HepG2 (cell line): ENCODE data around the gene FIZ1. TPM values are rescaled to one million over a fixed set of nuclear protein-coding genes. Genes with fewer than 3 reads are reported as not detected.

Experiments
- ATAD3A ChIP-seq: sonication (generic); formaldehyde crosslinking; IDR thresholded peaks from 2 replicates; pipeline ENCODE4 v1.4.0; 2020; ENCODE audit warnings: missing genetic modification reagents
- BRD4 ChIP-seq: sonication (generic); formaldehyde crosslinking; IDR thresholded peaks from 2 replicates; pipeline ENCODE4 v1.4.0; 2020; ENCODE audit warnings: missing genetic modification reagents
- CCDC6 ChIP-seq: sonication (generic); formaldehyde crosslinking; IDR thresholded peaks from 2 replicates; pipeline ENCODE4 v1.8.1; 2022; ENCODE audit warnings: mild to moderate bottlenecking, missing genetic modification reagents, moderate library complexity
- CHCHD3 ChIP-seq: sonication (generic); formaldehyde crosslinking; IDR thresholded peaks from 2 replicates; pipeline ENCODE4 v1.8.0; 2022; ENCODE audit warnings: mild to moderate bottlenecking, missing genetic modification reagents, moderate library complexity
- DNMT3B ChIP-seq: conservative IDR thresholded peaks from 2 replicates; pipeline ENCODE4 v1.6.1; 2016; ENCODE audit warnings: missing biosample characterization, control low read depth
- EEA1 ChIP-seq: sonication (generic); formaldehyde crosslinking; IDR thresholded peaks from 2 replicates; pipeline ENCODE4 v1.5.1; 2020; ENCODE audit warnings: mild to moderate bottlenecking, missing genetic modification reagents, borderline replicate concordance
- HES4 ChIP-seq: sonication (generic); formaldehyde crosslinking; IDR thresholded peaks from 2 replicates; pipeline ENCODE4 v1.9.0; 2021; ENCODE audit warnings: mild to moderate bottlenecking, missing genetic modification reagents, borderline replicate concordance
- HOXA9 ChIP-seq: sonication (generic); formaldehyde crosslinking; IDR thresholded peaks from 2 replicates; pipeline ENCODE4 v1.8.1; 2022; ENCODE audit warnings: missing genetic modification reagents, mild to moderate bottlenecking, moderate library complexity, borderline replicate concordance
- KLF13 ChIP-seq: sonication (generic); formaldehyde crosslinking; IDR thresholded peaks from 2 replicates; pipeline ENCODE4 v1.4.0; 2020; ENCODE audit warnings: mild to moderate bottlenecking, missing genetic modification reagents
- MIXL1 ChIP-seq: IDR thresholded peaks from 2 replicates; pipeline ENCODE4 v1.6.1; 2016
- SAP130 ChIP-seq: IDR thresholded peaks from 2 replicates; pipeline ENCODE4 v1.6.1; 2016; ENCODE audit warnings: low read depth
- SRSF4 ChIP-seq: fragments of 200-400 bp; formaldehyde crosslinking; IDR thresholded peaks from one replicate; pipeline ENCODE4 v1.6.1; 2018; ENCODE audit warnings: mild to moderate bottlenecking, low read depth, low read length, moderate library complexity; ENCODE audit not compliant: poor library complexity, severe bottlenecking
- TCF12 ChIP-seq, 2 experiments: fragments of 450-650 bp in 1 of 2; sonication (generic) in 1 of 2; formaldehyde crosslinking in 1 of 2; IDR thresholded peaks; 2 replicates each; pipeline versions ENCODE4 v1.6.1 to v1.8.0; 2017 to 2022; ENCODE audit warnings: antibody characterized with exemption in 1 of 2, mild to moderate bottlenecking in 1 of 2, missing genetic modification reagents in 1 of 2, moderate library complexity in 1 of 2
- TEAD3 ChIP-seq: optimal IDR thresholded peaks from 2 replicates; pipeline ENCODE3; 2016; ENCODE audit warnings: borderline replicate concordance
- THAP11 ChIP-seq: IDR thresholded peaks from 2 replicates; pipeline ENCODE4 v1.6.1; 2016; ENCODE audit warnings: missing biosample characterization, missing genetic modification reagents
- WIZ ChIP-seq: sonication (generic); formaldehyde crosslinking; IDR thresholded peaks from 2 replicates; pipeline ENCODE4 v1.5.1; 2020; ENCODE audit warnings: mild to moderate bottlenecking, missing genetic modification reagents
- ZNF292 ChIP-seq: sonication (generic); formaldehyde crosslinking; IDR thresholded peaks from 2 replicates; pipeline ENCODE4 v1.8.1; 2022; ENCODE audit warnings: mild to moderate bottlenecking, low read depth, missing genetic modification reagents, borderline replicate concordance
- ZNF350 ChIP-seq: sonication (generic); formaldehyde crosslinking; IDR thresholded peaks from 2 replicates; pipeline ENCODE4 v1.4.0; 2020; ENCODE audit warnings: mild to moderate bottlenecking, low read depth, missing genetic modification reagents, borderline replicate concordance
- ZNF768 ChIP-seq: sonication (generic); formaldehyde crosslinking; IDR thresholded peaks from 2 replicates; pipeline ENCODE4 v1.4.0; 2020; ENCODE audit warnings: missing genetic modification reagents
- ZSCAN29 ChIP-seq: sonication (generic); formaldehyde crosslinking; conservative IDR thresholded peaks from 2 replicates; pipeline ENCODE4 v1.4.0; 2020; ENCODE audit warnings: mild to moderate bottlenecking, missing genetic modification reagents
- polyA plus RNA-seq, 8 experiments: library from polyadenylated mRNA; depleted of rRNA in 3 of 8; stranded (reverse) in 7 of 8; unstranded in 1 of 8; fragments of >200 nt; fragmentation: Illumina TruSeq in 4 of 8; extraction: Trizol in 4 of 8; gene quantifications; 2 replicates each; pipeline versions ENCODE4 v1.2.1 to v1.2.3, GENCODE V29; 2011 to 2016; ENCODE audit warnings: low read depth in 4 of 8, missing spikeins in 1 of 8, mixed read lengths in 1 of 8; ENCODE audit not compliant: insufficient read depth in 1 of 8
- total RNA-seq, 5 experiments: library from RNA; depleted of rRNA; stranded (reverse); fragments of >200 nt; fragmentation: Illumina TruSeq; extraction: Trizol; gene quantifications; 2 replicates each; pipeline ENCODE4 v1.2.3, GENCODE V29; 2016; ENCODE audit warnings: low read depth in 1 of 5
- TF ChIP-seq, protein P1 (sequence below): sonication (generic); formaldehyde crosslinking; IDR thresholded peaks from 2 replicates; pipeline ENCODE4 v1.8.1; 2023; ENCODE audit warnings: mild to moderate bottlenecking, missing genetic modification reagents
- TF ChIP-seq, protein P2 (sequence below): sonication (generic); formaldehyde crosslinking; IDR thresholded peaks from 2 replicates; pipeline ENCODE4 v1.4.0; 2020; ENCODE audit warnings: mild to moderate bottlenecking, missing genetic modification reagents
- TF ChIP-seq, protein P3 (sequence below): sonication (generic); formaldehyde crosslinking; IDR thresholded peaks from 2 replicates; pipeline ENCODE4 v1.4.0; 2020; ENCODE audit warnings: missing genetic modification reagents
- TF ChIP-seq, protein P4 (sequence below): sonication (generic); formaldehyde crosslinking; IDR thresholded peaks from 2 replicates; pipeline ENCODE4 v1.5.0; 2020; ENCODE audit warnings: mild to moderate bottlenecking, low read depth, missing genetic modification reagents, borderline replicate concordance
- TF ChIP-seq, protein P5 (sequence below): sonication (generic); formaldehyde crosslinking; IDR thresholded peaks from 2 replicates; pipeline ENCODE4 v1.4.0; 2020; ENCODE audit warnings: missing genetic modification reagents

Gene FIZ1
- total and polyA plus RNA-seq, 2 of the 13 experiments (the other 11 are each of a cell fraction or from before 2014, with no cell fraction given), result 3.6 to 5.9 TPM

DNA sequence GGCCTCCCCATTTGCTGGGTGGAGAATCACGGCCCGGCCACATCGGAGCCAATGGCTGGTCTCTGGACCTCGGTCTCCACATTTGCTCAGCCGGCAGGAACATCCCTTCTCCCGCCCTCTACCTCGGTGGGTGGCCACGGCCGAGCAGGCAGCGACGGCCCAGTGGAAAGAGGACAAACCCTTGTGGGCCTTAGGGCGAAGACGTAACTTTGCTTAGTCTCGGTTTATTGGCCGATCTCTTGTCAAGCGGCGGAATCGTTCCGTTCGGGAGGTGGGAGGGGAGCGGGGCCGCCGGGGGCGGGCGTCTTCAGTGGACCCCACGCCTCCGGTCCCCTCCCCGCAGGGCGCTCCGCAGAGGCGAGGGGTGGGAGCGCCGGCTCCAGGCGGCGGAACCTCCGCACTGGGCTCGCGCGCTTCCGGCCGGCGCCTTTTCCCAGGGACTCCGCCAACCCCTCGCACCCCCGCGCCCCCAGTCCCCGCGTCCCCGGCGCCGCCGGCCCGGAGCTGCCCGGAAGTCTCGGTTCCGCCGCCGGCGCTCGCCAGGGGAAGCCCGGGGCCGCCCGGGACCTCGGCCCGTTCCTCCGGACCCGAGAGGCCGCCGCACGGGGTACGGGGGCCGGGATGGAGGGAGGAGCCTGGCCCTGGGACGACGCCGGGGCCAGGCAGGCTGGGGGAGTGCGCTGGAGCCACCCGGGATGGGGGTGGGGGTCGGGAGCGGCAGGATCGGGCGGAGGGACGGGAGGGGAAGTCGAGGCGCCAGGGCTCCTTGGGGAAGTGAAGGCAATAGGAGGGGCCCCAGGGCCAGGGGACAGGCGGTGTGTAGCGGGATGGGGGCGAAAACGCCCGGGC, 41.5 kb upstream of the FIZ1 start, which contains the start of gene ZNF580 (continued):
- TF ChIP-seq ZNF768 (CRISPR knock-in tag), result peak; percentile 32; the same call in 1 of the 2 replicates
- no peak for TF ChIP-seq KLF13 (CRISPR knock-in tag)
- no peak for TF ChIP-seq ZSCAN29 (CRISPR knock-in tag)
- no peak for TF ChIP-seq ZNF350 (CRISPR knock-in tag)
- TF ChIP-seq SRSF4, result no peak
- no peak for TF ChIP-seq HES4 (CRISPR knock-in tag)
- TF ChIP-seq MIXL1 (CRISPR knock-in tag), result no peak
- no peak for TF ChIP-seq ATAD3A (CRISPR knock-in tag)
- TF ChIP-seq, protein P1, sequence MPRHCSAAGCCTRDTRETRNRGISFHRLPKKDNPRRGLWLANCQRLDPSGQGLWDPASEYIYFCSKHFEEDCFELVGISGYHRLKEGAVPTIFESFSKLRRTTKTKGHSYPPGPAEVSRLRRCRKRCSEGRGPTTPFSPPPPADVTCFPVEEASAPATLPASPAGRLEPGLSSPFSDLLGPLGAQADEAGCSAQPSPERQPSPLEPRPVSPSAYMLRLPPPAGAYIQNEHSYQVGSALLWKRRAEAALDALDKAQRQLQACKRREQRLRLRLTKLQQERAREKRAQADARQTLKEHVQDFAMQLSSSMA, result no peak
- TF ChIP-seq TCF12 (IDR thresholded peaks at IDR 0.05), result no peak
- TF ChIP-seq TCF12 (CRISPR knock-in tag; IDR thresholded peaks at IDR 0.05), result no peak
- no peak for TF ChIP-seq ZNF292 (CRISPR knock-in tag)
- no peak for TF ChIP-seq DNMT3B
- no peak for TF ChIP-seq HOXA9 (CRISPR knock-in tag)
- peak; percentile 47 for TF ChIP-seq SAP130 (CRISPR knock-in tag)
- TF ChIP-seq CCDC6 (CRISPR knock-in tag), result no peak
- TF ChIP-seq, protein P2, sequence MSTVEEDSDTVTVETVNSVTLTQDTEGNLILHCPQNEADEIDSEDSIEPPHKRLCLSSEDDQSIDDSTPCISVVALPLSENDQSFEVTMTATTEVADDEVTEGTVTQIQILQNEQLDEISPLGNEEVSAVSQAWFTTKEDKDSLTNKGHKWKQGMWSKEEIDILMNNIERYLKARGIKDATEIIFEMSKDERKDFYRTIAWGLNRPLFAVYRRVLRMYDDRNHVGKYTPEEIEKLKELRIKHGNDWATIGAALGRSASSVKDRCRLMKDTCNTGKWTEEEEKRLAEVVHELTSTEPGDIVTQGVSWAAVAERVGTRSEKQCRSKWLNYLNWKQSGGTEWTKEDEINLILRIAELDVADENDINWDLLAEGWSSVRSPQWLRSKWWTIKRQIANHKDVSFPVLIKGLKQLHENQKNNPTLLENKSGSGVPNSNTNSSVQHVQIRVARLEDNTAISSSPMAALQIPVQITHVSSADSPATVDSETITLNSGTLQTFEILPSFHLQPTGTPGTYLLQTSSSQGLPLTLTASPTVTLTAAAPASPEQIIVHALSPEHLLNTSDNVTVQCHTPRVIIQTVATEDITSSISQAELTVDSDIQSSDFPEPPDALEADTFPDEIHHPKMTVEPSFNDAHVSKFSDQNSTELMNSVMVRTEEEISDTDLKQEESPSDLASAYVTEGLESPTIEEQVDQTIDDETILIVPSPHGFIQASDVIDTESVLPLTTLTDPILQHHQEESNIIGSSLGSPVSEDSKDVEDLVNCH (CRISPR knock-in tag), result no peak
- TF ChIP-seq, protein P3, sequence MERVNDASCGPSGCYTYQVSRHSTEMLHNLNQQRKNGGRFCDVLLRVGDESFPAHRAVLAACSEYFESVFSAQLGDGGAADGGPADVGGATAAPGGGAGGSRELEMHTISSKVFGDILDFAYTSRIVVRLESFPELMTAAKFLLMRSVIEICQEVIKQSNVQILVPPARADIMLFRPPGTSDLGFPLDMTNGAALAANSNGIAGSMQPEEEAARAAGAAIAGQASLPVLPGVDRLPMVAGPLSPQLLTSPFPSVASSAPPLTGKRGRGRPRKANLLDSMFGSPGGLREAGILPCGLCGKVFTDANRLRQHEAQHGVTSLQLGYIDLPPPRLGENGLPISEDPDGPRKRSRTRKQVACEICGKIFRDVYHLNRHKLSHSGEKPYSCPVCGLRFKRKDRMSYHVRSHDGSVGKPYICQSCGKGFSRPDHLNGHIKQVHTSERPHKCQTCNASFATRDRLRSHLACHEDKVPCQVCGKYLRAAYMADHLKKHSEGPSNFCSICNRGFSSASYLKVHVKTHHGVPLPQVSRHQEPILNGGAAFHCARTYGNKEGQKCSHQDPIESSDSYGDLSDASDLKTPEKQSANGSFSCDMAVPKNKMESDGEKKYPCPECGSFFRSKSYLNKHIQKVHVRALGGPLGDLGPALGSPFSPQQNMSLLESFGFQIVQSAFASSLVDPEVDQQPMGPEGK (CRISPR knock-in tag), result peak; percentile 87
- TF ChIP-seq CHCHD3 (CRISPR knock-in tag), result no peak
- TF ChIP-seq TEAD3 (CRISPR knock-in tag), result no peak
- peak; percentile 30; the same call in 1 of the 2 replicates for TF ChIP-seq BRD4
- TF ChIP-seq, protein P4, sequence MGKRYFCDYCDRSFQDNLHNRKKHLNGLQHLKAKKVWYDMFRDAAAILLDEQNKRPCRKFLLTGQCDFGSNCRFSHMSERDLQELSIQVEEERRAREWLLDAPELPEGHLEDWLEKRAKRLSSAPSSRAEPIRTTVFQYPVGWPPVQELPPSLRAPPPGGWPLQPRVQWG, result 0 out of 2 replicates have a peak, but pooled peaks have one; percentile 58
- TF ChIP-seq WIZ (CRISPR knock-in tag), result no peak
- TF ChIP-seq EEA1 (CRISPR knock-in tag), result no peak
- TF ChIP-seq THAP11 (CRISPR knock-in tag), result peak; percentile 67; the same call in 1 of the 2 replicates
- TF ChIP-seq, protein P5, sequence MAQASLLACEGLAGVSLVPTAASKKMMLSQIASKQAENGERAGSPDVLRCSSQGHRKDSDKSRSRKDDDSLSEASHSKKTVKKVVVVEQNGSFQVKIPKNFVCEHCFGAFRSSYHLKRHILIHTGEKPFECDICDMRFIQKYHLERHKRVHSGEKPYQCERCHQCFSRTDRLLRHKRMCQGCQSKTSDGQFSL, result 0 out of 2 replicates have a peak, but pooled peaks have one; percentile 55
